Tibial artery (tissue), 4 donors: ENCODE data around the gene MADD.

Experiments used
- DNase-seq, 2 donors: peaks; one replicate each; pipeline ENCODE4 v3.0.0-alpha.2; 2019
- H3K27ac ChIP-seq, 2 donors: fragments of 200-600 bp; sonication (generic) in 1 of 2; 1 replicate in 1 of 2; 2 replicates in 1 of 2; pipeline ENCODE4 v1.5.1; 2018 to 2019; ENCODE audit warnings: mild to moderate bottlenecking in 1 of 2
- H3K27me3 ChIP-seq, 2 donors: fragments of 200-600 bp; sonication (generic) in 1 of 2; one replicate each; pipeline versions ENCODE4 v1.5.1 to v1.6.0; 2016 to 2019
- H3K36me3 ChIP-seq, 3 donors: fragments of 200-600 bp; sonication (generic) in 2 of 3; one replicate each; pipeline ENCODE4 v1.5.1; 2016 to 2019; ENCODE audit warnings: mild to moderate bottlenecking in 2 of 3
- H3K4me1 ChIP-seq, 4 donors: fragments of 200-600 bp; sonication (generic) in 2 of 4; 1 replicate in 3 of 4; 2 replicates in 1 of 4; pipeline ENCODE4 v1.5.1; 2016 to 2019
- H3K4me3 ChIP-seq, 2 donors: fragments of 200-600 bp; sonication (generic) in 1 of 2; 1 replicate in 1 of 2; 2 replicates in 1 of 2; pipeline ENCODE4 v1.5.1; 2018 to 2019; ENCODE audit warnings: mild to moderate bottlenecking in 2 of 2
- H3K9me3 ChIP-seq, 3 donors: fragments of 200-600 bp; sonication (generic) in 1 of 3; one replicate each; pipeline ENCODE4 v1.5.1; 2016 to 2019
- CTCF ChIP-seq, 2 experiments: fragments of 200-600 bp in 1 of 2; fragments of 450-650 bp in 1 of 2; IDR thresholded peaks; one replicate each; pipeline ENCODE4 v1.5.1; 2017 to 2019; ENCODE audit warnings: antibody characterized with exemption in 2 of 2, mild to moderate bottlenecking in 1 of 2, moderate library complexity in 1 of 2
- intact Hi-C: fragments of 100-400 bp; cut with DNase I; formaldehyde crosslinking; loops from one replicate; pipeline ENCODE4 v1.15.0; 2023; ENCODE audit warnings: low total_unique reads

The MADD gene

GRCh38 chr11:47257517-47258316, 12.2 kb upstream of the MADD start, which contains the start of gene NR1H3:
NR1H3 (plus strand) TSS chr11:47257996; CDS start chr11:47259217, 1,221 bp downstream.
- DNase-seq, result peak; percentile 81 to 89
- peak; percentile 66 to 67 for TF ChIP-seq CTCF (IDR thresholded peaks at IDR 0.05)
- Histone ChIP-seq H3K4me1 (peaks cover 0 to 56% (median 33%) of the 10 kb centered on the region in 4 donors), H3K27me3 (no peaks in the 10 kb centered on the region), H3K27ac (peak within 1 kb of the TSS; percentile 71 to 74), H3K36me3 (peaks cover 0 to 12% (median 0%) of the 10 kb centered on the region in 3 donors), H3K4me3 (peak within 1 kb of the TSS; percentile 43 to 49), H3K9me3 (no peaks in the 10 kb centered on the region)
- intact Hi-C loops, result loop anchor here (2.0 kb wide), 1 partner anchor 97 kb away; no protein-coding TSS in a partner anchor

- DNase-seq, result no peak
- H3K27me3 ChIP-seq, result no peaks in the 10 kb centered on the region
- H3K4me1 ChIP-seq, result peaks cover 0 to 53% (median 33%) of the 10 kb centered on the region in 4 donors
- peaks cover 0 to 12% (median 0%) of the 10 kb centered on the region in 3 donors for H3K36me3 ChIP-seq
- intact Hi-C loops, result loop anchor here (2.0 kb wide), 1 partner anchor 96 kb away; no protein-coding TSS in a partner anchor
- peak overlapping the region; percentile 43 to 49 for H3K4me3 ChIP-seq
- TF ChIP-seq CTCF (IDR thresholded peaks at IDR 0.05), result no peak
- no peaks in the 10 kb centered on the region for H3K9me3 ChIP-seq
- H3K27ac ChIP-seq, result peak overlapping the region; percentile 71 to 74
These were observed 11.5 kb upstream of the MADD start for GRCh38 chr11:47258317-47258902.

- Histone ChIP-seq H3K9me3 (no peaks in the 10 kb centered on the region), H3K4me1 (peaks cover 0 to 44% (median 27%) of the 10 kb centered on the region in 4 donors), H3K27ac (no peak overlapping the region), H3K36me3 (peaks cover 0 to 18% (median 0%) of the 10 kb centered on the region in 3 donors), H3K4me3 (no peak overlapping the region), H3K27me3 (no peaks in the 10 kb centered on the region)
- TF ChIP-seq CTCF (IDR thresholded peaks at IDR 0.05), result peak in 1 of 2 experiments; percentile 20
- no peak for DNase-seq
- intact Hi-C loops, result loop anchor here (2.0 kb wide), 1 partner anchor 95 kb away; no protein-coding TSS in a partner anchor
These were observed 10.5 kb upstream of the MADD start for GRCh38 chr11:47259232-47259977.

- TF ChIP-seq CTCF (IDR thresholded peaks at IDR 0.05), result no peak
- H3K27me3 ChIP-seq, result no peaks in the 10 kb centered on the region
- intact Hi-C loops, result no loop called here
- no peak overlapping the region for H3K27ac ChIP-seq
- H3K9me3 ChIP-seq, result no peaks in the 10 kb centered on the region
- DNase-seq, result no peak
- peaks cover 0 to 18% (median 0%) of the 10 kb centered on the region in 3 donors for H3K36me3 ChIP-seq
- H3K4me1 ChIP-seq, result peaks cover 0 to 34% (median 18%) of the 10 kb centered on the region in 4 donors
- no peak overlapping the region for H3K4me3 ChIP-seq
These were observed 9.6 kb upstream of the MADD start for GRCh38 chr11:47260366-47260765.

GRCh38 chr11:47261291-47261800, 8.6 kb upstream of the MADD start:
- peaks cover 0 to 29% (median 18%) of the 10 kb centered on the region in 4 donors for H3K4me1 ChIP-seq
- no peak for DNase-seq
- H3K36me3 ChIP-seq, result peaks cover 0 to 18% (median 0%) of the 10 kb centered on the region in 3 donors
- no peaks in the 10 kb centered on the region for H3K27me3 ChIP-seq
- H3K4me3 ChIP-seq, result no peak overlapping the region
- no peak for TF ChIP-seq CTCF (IDR thresholded peaks at IDR 0.05)
- intact Hi-C loops, result no loop called here
- H3K27ac ChIP-seq, result no peak overlapping the region
- H3K9me3 ChIP-seq, result no peaks in the 10 kb centered on the region
